BE2C (cell line): ENCODE results near the gene ATP1B2.
A peak's percentile ranks its signal among the peaks of the same experiment; 100 is the strongest.
"Not testable (repeated sequence)": the region's sequence is repeated elsewhere in the genome, so short reads cannot be mapped to it uniquely, and the experiment has no call there.

Experiments used
- DNase-seq: peaks from one replicate; pipeline ENCODE4 v3.0.0-alpha.2; 2020
- H3K27me3 ChIP-seq: fragments of 250-450 bp; sonication (Bioruptor Pico); 2 replicates; pipeline ENCODE4 v1.5.1; 2020; ENCODE audit warnings: mild to moderate bottlenecking
- H3K36me3 ChIP-seq: fragments of 250-450 bp; sonication (Bioruptor Pico); 2 replicates; pipeline ENCODE4 v1.5.1; 2020; ENCODE audit warnings: mild to moderate bottlenecking
- H3K4me1 ChIP-seq: fragments of 250-450 bp; sonication (Bioruptor Pico); 2 replicates; pipeline ENCODE4 v1.5.1; 2020
- H3K4me3 ChIP-seq: 2 replicates; pipeline ENCODE4 v1.5.1; 2011; ENCODE audit warnings: low read depth, low read length
- H3K9me3 ChIP-seq: fragments of 250-450 bp; sonication (Bioruptor Pico); 2 replicates; pipeline ENCODE4 v1.5.1; 2020
- CTCF ChIP-seq: IDR thresholded peaks from 2 replicates; pipeline ENCODE4 v1.5.1; 2012; ENCODE audit warnings: mild to moderate bottlenecking, low read depth, low read length

Gene ATP1B2

GRCh38 chr17:7632492-7632894 is 18.2 kb upstream of the ATP1B2 start:
- Histone ChIP-seq H3K9me3 (no peaks in the 10 kb centered on the region), H3K4me3 (no peak overlapping the region), H3K27me3 (no peaks in the 10 kb centered on the region), H3K4me1 (no peaks in the 10 kb centered on the region), H3K36me3 (no peaks in the 10 kb centered on the region)
- TF ChIP-seq CTCF = peak; percentile 48
- DNase-seq = peak; percentile 18

GRCh38 chr17:7633093-7633492 is 17.6 kb upstream of the ATP1B2 start:
- H3K9me3 ChIP-seq = no peaks in the 10 kb centered on the region
- DNase-seq = no peak
- no peaks in the 10 kb centered on the region for H3K4me1 ChIP-seq
- no peaks in the 10 kb centered on the region for H3K27me3 ChIP-seq
- no peak overlapping the region for H3K4me3 ChIP-seq
- TF ChIP-seq CTCF = no peak
- H3K36me3 ChIP-seq = no peaks in the 10 kb centered on the region

GRCh38 chr17:7634384-7634783 is 16.3 kb upstream of the ATP1B2 start:
- peak; percentile 77 for TF ChIP-seq CTCF
- Histone ChIP-seq H3K4me3 (no peak overlapping the region), H3K36me3 (no peaks in the 10 kb centered on the region), H3K4me1 (no peaks in the 10 kb centered on the region), H3K27me3 (no peaks in the 10 kb centered on the region), H3K9me3 (no peaks in the 10 kb centered on the region)
- DNase-seq = peak; percentile 76

- Histone ChIP-seq H3K4me3 (no peak overlapping the region), H3K36me3 (no peaks in the 10 kb centered on the region), H3K4me1 (no peaks in the 10 kb centered on the region), H3K9me3 (no peaks in the 10 kb centered on the region), H3K27me3 (no peaks in the 10 kb centered on the region)
- no peak for TF ChIP-seq CTCF
- DNase-seq = no peak
These were observed 14.6 kb upstream of the ATP1B2 start for GRCh38 chr17:7636163-7636562.

- Histone ChIP-seq H3K36me3 (no peaks in the 10 kb centered on the region), H3K4me3 (no peak overlapping the region), H3K4me1 (no peaks in the 10 kb centered on the region), H3K27me3 (no peaks in the 10 kb centered on the region), H3K9me3 (no peaks in the 10 kb centered on the region)
- no peak for DNase-seq
- TF ChIP-seq CTCF = no peak
These were observed 9.9 kb upstream of the ATP1B2 start for GRCh38 chr17:7640783-7641182.

GRCh38 chr17:7641635-7642034 is 9.1 kb upstream of the ATP1B2 start:
- not testable (repeated sequence) for H3K36me3 ChIP-seq, H3K9me3 ChIP-seq, H3K4me1 ChIP-seq, H3K4me3 ChIP-seq, DNase-seq, H3K27me3 ChIP-seq

- H3K9me3 ChIP-seq = no peaks in the 10 kb centered on the region
- TF ChIP-seq CTCF = no peak
- H3K4me3 ChIP-seq = no peak overlapping the region
- DNase-seq = no peak
- H3K36me3 ChIP-seq = no peaks in the 10 kb centered on the region
- H3K4me1 ChIP-seq = no peaks in the 10 kb centered on the region
- H3K27me3 ChIP-seq = no peaks in the 10 kb centered on the region
These were observed 6.0 kb upstream of the ATP1B2 start for GRCh38 chr17:7644775-7645174.
